Measurements from ENCODE around the gene ZFR2.
A peak's percentile ranks its signal among the peaks of the same experiment; 100 is the strongest.

ZFR2 gene

GRCh38 chr19:3810708-3811355 lies 58.0 kb downstream of the ZFR2 start:
- DNase-seq, result no peak

GRCh38 chr19:3809881-3810707 lies 58.7 kb downstream of the ZFR2 start:
- DNase-seq, result no peak

GRCh38 chr19:3808420-3809143 lies 60.3 kb downstream of the ZFR2 start:
- DNase-seq, result no peak

GRCh38 chr19:3807574-3808354 lies 61.1 kb downstream of the ZFR2 start:
- DNase-seq, result no peak

- no peak for DNase-seq
Observed at GRCh38 chr19:3807131-3807480, 61.7 kb downstream of the ZFR2 start.

- DNase-seq, result no peak
Observed at GRCh38 chr19:3805859-3806258, 63.0 kb downstream of the ZFR2 start.

- DNase-seq, result no peak
Observed at GRCh38 chr19:3804429-3804828, 64.4 kb downstream of the ZFR2 start.

- DNase-seq, result no peak
Observed at GRCh38 chr19:3803986-3804385, 64.9 kb downstream of the ZFR2 start.

- no peak for DNase-seq
Observed at GRCh38 chr19:3803114-3803888, 65.5 kb downstream of the ZFR2 start.

GRCh38 chr19:3801412-3802096 lies 67.3 kb downstream of the ZFR2 start:
- DNase-seq, result peak; percentile 72

- no peak for DNase-seq
Observed at GRCh38 chr19:3800996-3801395, 67.8 kb downstream of the ZFR2 start.

GRCh38 chr19:3798137-3798536 lies 70.7 kb downstream of the ZFR2 start:
- peak; percentile 61 for DNase-seq

GRCh38 chr19:3796358-3796757 lies 72.5 kb downstream of the ZFR2 start:
- DNase-seq, result no peak

- DNase-seq, result no peak
Observed at GRCh38 chr19:3793799-3794198, 75.0 kb downstream of the ZFR2 start.

- no peak for DNase-seq
Observed at GRCh38 chr19:3792114-3792513, 76.7 kb downstream of the ZFR2 start.

- DNase-seq, result no peak
Observed at GRCh38 chr19:3790941-3791340, 77.9 kb downstream of the ZFR2 start.

GRCh38 chr19:3790209-3790734 lies 78.6 kb downstream of the ZFR2 start:
- DNase-seq, result no peak

- peak; percentile 58 for DNase-seq
Observed at GRCh38 chr19:3788996-3789778, 79.7 kb downstream of the ZFR2 start.

- DNase-seq, result peak; percentile 37
Observed at GRCh38 chr19:3785938-3786824, 82.7 kb downstream of the ZFR2 start, which contains the start of gene MATK. MATK (minus strand) TSS chr19:3786381; CDS start chr19:3785135, 1,246 bp downstream.
